ENCODE results near the gene HUS1. TPM values are rescaled to one million over a fixed set of nuclear protein-coding genes. Genes with fewer than 3 reads are reported as not detected.

The HUS1 gene
- total RNA-seq, 2 donors from 2014 or later = 31.6 to 33.2 TPM

GRCh38 chr7:47978790-47979144 is 648 bp downstream of the HUS1 start:
- Histone ChIP-seq H3K27me3 (no peaks in the 10 kb centered on the region), H3K4me3 (peak overlapping the region; percentile 62), H3K27ac (peak overlapping the region; percentile 69), H3K9me3 (no peaks in the 10 kb centered on the region), H3K36me3 (peaks cover 9% of the 10 kb centered on the region), H3K4me1 (no peaks in the 10 kb centered on the region), H3K9ac (ENCODE audit: low read depth in 2 of 2, low read length in 2 of 2) (peak overlapping the region; percentile 87 to 93)
- intact Hi-C loops (cut with DNase I) = no loop called here
- DNase-seq = no peak
- TF ChIP-seq CTCF (IDR thresholded peaks at IDR 0.05) = no peak

- intact Hi-C loops (cut with DNase I) = no loop called here
- Histone ChIP-seq H3K4me3 (no peak overlapping the region), H3K9ac (ENCODE audit: low read depth in 2 of 2, low read length in 2 of 2) (no peak overlapping the region), H3K27ac (no peak overlapping the region), H3K9me3 (no peaks in the 10 kb centered on the region), H3K27me3 (no peaks in the 10 kb centered on the region), H3K4me1 (peaks cover 4% of the 10 kb centered on the region), H3K36me3 (peaks cover 9% of the 10 kb centered on the region)
- DNase-seq = no peak
- TF ChIP-seq CTCF (IDR thresholded peaks at IDR 0.05) = no peak
Observed at GRCh38 chr7:47973739-47974138, 5.7 kb downstream of the HUS1 start.

- Histone ChIP-seq H3K27me3 (no peaks in the 10 kb centered on the region), H3K4me3 (no peak overlapping the region), H3K27ac (peak overlapping the region; percentile 88), H3K9me3 (no peaks in the 10 kb centered on the region), H3K9ac (ENCODE audit: low read depth in 2 of 2, low read length in 2 of 2) (peak overlapping the region in 1 of 2 donors; percentile 52), H3K36me3 (peaks cover 17% of the 10 kb centered on the region), H3K4me1 (peaks cover 4% of the 10 kb centered on the region)
- DNase-seq = no peak
- intact Hi-C loops (cut with DNase I) = no loop called here
- no peak for TF ChIP-seq CTCF (IDR thresholded peaks at IDR 0.05)
Observed at GRCh38 chr7:47970761-47971160, 8.7 kb downstream of the HUS1 start.

- H3K4me1 ChIP-seq = peaks cover 4% of the 10 kb centered on the region
- H3K9me3 ChIP-seq = no peaks in the 10 kb centered on the region
- H3K4me3 ChIP-seq = no peak overlapping the region
- peak overlapping the region; percentile 78 for H3K27ac ChIP-seq
- peak; percentile 81 for TF ChIP-seq CTCF (IDR thresholded peaks at IDR 0.05)
- H3K9ac ChIP-seq (ENCODE audit: low read depth in 2 of 2, low read length in 2 of 2) = peak overlapping the region in 1 of 2 donors; percentile 30
- peak; percentile 78 for DNase-seq
- H3K36me3 ChIP-seq = peaks cover 27% of the 10 kb centered on the region
- intact Hi-C loops (cut with DNase I) = loop anchor here (2.0 kb wide), 1 partner anchor 24 kb away; no protein-coding TSS in a partner anchor
- H3K27me3 ChIP-seq = no peaks in the 10 kb centered on the region
Observed at GRCh38 chr7:47968847-47969774, 10.3 kb downstream of the HUS1 start.

GRCh38 chr7:47967708-47968107 is 11.7 kb downstream of the HUS1 start:
- Histone ChIP-seq H3K27ac (no peak overlapping the region), H3K4me1 (peaks cover 4% of the 10 kb centered on the region), H3K9me3 (no peaks in the 10 kb centered on the region), H3K9ac (ENCODE audit: low read depth in 2 of 2, low read length in 2 of 2) (no peak overlapping the region), H3K36me3 (peaks cover 30% of the 10 kb centered on the region), H3K27me3 (no peaks in the 10 kb centered on the region), H3K4me3 (no peak overlapping the region)
- intact Hi-C loops (cut with DNase I) = loop anchor here (2.0 kb wide), 1 partner anchor 23 kb away; no protein-coding TSS in a partner anchor
- no peak for DNase-seq
- no peak for TF ChIP-seq CTCF (IDR thresholded peaks at IDR 0.05)
